NCI-H2196 treated with DMSO at 0.1 percent for 48 hours (cell line): ENCODE data around the gene SP3.

Source experiments
- DNase-seq: peaks from one replicate; lab custom pipeline; 2025; ENCODE audit not compliant: unreplicated experiment; lab: John Stamatoyannopoulos, UW

Gene SP3

DNA sequence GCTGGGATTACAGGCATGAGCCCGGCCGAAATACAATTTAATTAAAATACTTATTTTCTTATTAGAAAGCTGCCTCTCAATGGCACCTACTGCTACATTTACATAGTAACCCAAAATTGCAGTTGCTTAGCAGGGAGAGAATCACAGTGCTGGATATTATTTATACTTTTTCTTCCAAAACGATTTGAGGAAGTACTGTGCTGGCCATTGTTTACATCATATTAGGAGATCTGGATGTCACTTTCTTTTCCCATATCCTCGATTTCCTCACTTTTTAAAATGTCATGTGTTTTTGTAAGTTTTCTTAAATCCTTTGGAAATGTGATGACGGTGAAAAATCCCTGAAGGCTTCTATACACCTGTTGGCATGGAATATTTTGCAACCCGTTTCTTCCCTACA lies 3.4 kb upstream of the SP3 start:
- no peak for DNase-seq

DNA sequence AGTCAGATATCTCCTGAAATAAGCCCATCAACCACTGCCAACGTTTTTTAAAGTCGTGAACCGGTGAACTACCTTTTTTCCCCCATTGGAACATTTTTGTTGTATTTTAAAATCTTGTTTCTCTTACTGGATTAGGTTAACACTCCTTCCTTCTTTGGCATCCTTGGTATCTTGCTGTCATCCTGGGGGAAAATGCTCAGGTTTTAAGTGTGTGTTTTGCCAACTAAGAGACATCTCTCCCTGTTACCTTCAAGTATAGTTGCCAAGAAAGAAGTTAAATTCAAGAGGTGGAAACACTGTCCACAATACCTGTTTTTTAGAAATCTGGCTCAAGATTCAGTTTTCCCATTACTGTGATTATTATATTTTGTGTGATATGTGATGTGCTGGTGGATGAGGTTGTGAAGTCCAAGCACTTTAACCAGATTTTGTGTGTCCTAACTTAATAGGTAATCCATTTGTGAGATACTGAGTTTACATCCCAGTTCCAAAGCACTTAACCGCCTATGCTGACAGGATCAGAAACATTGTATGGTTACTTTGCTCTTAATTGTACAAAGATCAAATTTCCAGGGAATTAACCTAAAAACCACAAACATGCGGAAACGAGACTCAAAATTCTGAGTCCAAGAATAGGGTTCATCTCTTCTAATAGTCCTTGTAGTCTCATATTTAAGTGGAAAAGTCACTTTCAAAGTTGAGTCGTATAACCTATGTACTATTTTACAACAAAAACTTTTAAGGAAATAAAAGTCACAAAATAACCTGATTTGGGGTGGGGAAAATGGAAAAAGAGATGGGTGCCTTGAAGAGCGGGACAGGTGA lies 1.3 kb upstream of the SP3 start:
- no peak for DNase-seq

DNA sequence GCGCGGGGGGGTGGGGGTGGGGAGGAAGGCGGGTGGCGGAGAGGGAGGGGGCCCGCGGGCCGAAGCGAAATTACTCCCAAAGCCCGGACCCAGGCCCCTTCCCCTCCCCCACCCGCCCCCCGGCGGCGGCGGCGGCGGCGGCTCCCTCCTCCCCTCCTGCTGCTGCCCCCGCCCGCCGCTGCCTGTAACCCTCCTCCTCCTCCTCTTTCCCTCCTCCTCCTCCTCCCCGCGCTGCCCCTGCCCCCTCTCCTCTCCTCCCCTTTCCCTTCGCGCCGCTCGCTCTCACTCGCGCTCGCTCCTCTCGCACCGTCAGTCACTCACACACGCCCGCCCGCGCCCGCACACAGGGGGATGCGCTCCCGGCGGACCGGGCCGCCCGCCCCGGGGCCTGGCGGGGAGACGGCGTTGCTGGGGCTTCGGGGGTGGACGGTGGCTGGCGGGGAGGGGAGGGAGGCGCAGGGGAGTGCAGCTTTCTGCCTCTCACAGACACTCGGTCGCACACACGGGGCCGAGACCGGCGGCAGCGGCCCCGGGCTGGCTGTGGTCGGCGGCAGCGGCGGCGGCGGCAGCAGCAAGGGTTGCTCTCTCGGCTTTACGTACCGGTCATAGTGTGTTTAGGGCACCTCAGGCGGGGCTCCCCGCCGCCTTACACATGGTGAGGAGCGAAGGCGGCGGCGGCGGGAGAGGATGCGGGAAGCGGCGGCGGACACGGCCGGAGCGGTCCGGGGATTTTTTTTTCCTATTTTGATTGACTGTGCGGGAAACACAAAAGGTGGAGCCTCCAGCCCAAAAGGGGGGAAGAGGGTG lies 405 bp downstream of the SP3 start:
- peak; percentile 81 for DNase-seq

DNA sequence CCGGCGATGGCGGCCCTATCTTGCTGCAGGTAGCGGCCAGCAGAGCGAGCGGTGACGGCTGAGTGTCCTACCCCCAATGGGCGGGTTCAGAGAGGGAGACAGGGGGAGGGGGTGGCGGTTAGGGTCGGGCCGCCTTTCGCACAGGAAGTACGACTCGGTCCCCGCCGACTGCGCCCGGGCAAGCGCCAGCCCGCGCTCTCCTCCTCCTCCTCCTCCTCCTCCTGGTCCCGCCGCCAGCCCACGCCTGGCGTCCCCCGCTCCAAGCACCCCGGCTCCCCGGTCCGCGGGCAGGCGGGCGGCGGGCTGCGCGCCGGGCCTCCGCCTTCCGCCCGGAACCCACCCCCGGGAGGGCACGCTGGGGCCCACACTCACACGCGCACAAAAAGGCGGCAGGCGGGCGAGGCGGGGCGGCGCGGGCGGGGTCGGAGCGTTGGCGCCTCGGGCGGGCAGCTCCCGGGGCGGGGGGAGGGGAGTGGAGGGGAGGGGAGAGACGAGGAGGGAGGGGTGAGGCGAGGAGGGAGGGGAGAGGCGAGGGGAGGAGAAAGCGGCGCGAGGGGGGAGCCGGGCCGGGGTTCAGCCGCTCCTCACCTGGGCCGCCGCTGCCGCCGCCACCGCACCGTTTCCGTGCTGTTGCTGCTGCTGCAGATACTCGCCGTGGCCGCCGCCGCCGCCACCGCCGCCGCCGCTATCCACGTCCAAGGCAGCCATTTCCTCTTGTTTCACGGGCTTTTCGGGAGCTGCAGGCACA lies 1.2 kb downstream of the SP3 start:
- DNase-seq, result peak; percentile 92

- DNase-seq, result no peak
Observed at GRCh38 chr2:173963323-173963816, 1.8 kb downstream of the SP3 start.

GRCh38 chr2:173962583-173963110 lies 2.5 kb downstream of the SP3 start:
- DNase-seq, result no peak

- no peak for DNase-seq
Observed at GRCh38 chr2:173962031-173962430, 3.1 kb downstream of the SP3 start.

GRCh38 chr2:173961346-173961705 lies 3.8 kb downstream of the SP3 start:
- DNase-seq, result no peak

- no peak for DNase-seq
Observed at GRCh38 chr2:173959909-173960308, 5.3 kb downstream of the SP3 start.

GRCh38 chr2:173959358-173959884 lies 5.8 kb downstream of the SP3 start:
- DNase-seq, result no peak

DNA sequence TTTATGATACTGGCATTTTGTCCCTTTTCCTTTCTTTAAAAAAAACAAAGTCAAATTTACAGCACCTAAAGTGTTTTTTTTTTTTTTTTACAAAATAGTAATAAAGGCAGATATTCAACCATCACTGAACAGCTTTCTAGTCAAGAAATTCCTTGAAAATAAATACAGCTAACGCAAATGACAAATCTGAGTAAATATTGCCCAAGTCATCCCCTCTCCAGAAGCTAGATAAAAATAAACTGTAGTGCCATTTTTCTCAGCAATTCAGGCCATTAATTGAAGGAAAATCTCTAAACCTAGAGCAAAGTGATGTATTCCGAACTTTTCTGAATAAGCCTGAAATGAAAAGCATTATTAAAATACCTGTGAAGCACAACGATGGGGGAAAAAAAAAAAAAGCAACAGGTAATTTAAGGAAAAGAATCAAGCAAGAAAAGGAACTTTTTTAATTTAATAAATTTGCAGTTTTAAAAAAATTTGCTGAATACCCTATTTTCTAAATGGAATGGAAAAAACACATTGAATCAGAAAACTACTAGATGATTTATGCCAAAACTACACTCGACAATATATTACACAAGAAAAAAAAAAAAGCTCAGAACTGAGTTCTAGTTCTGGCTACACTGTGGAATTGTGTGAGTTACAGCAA lies 6.9 kb downstream of the SP3 start:
- no peak for DNase-seq

GRCh38 chr2:173957517-173957916 lies 7.7 kb downstream of the SP3 start:
- no peak for DNase-seq

DNA sequence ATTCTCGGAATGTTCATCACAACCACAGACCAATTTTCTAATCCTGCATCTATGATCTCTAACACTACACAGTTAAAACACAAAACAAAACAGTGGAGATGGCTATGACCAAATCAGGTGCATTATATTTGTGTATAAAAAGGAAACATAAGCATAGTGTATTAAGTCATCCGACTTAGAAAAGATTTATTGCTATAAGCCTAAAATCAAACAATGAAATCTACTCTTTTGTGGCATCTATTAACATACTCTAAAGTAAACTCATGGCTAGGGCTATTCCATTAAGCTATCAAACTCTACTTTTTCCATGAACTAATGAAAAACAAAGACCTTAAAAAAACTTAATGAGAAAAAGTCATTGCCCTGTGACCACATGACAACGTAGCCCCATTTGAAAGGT lies 8.7 kb downstream of the SP3 start:
- no peak for DNase-seq

GRCh38 chr2:173955867-173956266 lies 9.3 kb downstream of the SP3 start:
- DNase-seq, result no peak

DNA sequence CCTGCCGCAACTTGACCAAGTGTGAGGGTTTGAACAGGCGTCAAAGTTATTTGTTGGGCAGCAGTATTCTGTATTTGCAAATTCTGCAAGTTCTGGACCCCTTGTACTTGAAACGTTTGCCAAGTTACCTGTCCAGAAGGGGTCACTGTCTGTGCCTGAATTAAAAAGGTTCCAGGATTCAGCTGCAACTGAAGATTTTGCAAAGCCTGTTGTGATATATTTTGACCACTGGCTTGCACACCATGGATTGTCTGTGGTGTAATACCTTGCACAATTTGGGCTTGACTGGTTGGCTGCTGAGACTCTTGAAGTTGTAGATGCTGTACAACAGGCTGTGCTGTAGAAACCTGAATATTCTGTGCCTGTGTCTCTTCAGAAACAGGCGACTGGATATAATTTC lies 10.2 kb downstream of the SP3 start:
- no peak for DNase-seq

DNA sequence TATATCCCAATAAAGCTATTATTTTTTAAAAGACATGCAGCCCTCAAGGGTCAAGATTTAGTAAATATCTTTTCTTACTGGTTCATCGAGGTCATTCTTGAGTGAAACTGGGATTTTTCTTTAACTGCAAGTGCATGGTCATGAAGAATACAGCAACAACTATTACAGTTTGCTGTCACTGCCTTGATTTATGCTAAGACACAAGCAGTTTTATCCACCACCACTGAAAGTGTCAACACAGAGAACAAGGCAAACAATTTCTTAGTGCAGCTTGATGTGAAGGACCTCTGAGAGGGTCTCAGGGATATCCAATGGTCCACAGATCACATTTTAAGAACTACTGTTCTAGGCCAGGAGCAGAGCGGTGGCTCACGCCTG lies 12.1 kb downstream of the SP3 start:
- no peak for DNase-seq

- no peak for DNase-seq
Observed at GRCh38 chr2:173952267-173953046, 12.7 kb downstream of the SP3 start.

- DNase-seq, result no peak
Observed at GRCh38 chr2:173948842-173949241, 16.3 kb downstream of the SP3 start.

DNA sequence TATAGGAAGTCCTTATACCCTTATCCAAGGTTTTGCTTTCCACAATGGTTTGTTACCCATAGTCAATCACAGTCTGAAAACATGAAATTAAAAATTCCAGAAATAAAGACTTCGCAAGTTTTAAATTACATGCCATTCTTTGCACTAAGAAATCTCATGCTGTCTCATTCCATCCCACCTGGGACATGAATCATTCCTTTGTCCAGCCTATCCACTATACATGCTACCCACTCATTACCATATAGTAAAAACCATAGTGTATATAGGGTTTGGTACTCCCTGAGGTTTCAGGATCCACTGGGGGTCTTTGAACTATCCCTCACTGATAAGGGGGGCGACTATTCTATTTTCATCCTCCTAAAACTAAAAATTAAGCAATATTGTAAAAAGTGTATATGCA lies 17.0 kb downstream of the SP3 start:
- DNase-seq, result no peak

- no peak for DNase-seq
Observed at GRCh38 chr2:173947131-173947530, 18.0 kb downstream of the SP3 start.
